K562 treated with DMSO at 1 percent for 24 hours (cell line): Measurements from ENCODE around the gene ATP5F1D. TPM values are rescaled to one million over a fixed set of nuclear protein-coding genes. Genes with fewer than 3 reads are reported as not detected.

Experiments
- total RNA-seq: library from RNA; unstranded; fragments of 300-600 nt; gene quantifications from 2 replicates; pipeline ENCODE4 v1.2.3, GENCODE V29; 2022; ENCODE audit warnings: low read depth; ENCODE audit not compliant: insufficient read depth

Gene ATP5F1D
- total RNA-seq, result 387 and 503 TPM in 2 replicates

DNA sequence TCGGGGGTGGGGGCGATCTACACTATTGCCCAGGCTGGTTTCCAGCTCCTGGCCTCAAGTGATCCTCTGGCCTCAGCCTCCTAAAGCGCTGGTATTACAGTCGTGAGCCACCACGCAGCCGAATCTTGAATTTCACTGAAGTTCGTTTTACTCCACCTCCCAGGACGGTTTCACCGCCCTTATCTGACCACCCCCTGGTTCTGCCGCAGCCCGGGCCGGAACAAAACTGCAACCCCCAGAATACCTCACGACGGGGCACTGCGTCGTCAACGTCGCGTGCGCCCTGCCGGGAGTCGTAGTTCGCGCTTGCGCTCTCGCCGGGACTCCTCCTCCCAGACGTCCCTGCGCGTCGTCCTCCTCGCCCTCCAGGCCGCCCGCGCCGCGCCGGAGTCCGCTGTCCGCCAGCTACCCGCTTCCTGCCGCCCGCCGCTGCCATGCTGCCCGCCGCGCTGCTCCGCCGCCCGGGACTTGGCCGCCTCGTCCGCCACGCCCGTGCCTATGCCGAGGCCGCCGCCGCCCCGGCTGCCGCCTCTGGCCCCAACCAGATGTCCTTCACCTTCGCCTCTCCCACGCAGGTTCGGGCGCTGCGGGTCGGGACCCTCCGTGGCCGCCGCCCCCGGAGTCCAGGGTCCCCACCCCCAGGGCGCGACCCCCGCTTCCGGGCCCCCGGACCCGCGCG, at the start of gene ATP5F1D:
TSS of gene ATP5F1D (plus strand) at position 335 of the 679 bp plus-strand sequence. CDS start at position 435, 100 bp downstream.

DNA sequence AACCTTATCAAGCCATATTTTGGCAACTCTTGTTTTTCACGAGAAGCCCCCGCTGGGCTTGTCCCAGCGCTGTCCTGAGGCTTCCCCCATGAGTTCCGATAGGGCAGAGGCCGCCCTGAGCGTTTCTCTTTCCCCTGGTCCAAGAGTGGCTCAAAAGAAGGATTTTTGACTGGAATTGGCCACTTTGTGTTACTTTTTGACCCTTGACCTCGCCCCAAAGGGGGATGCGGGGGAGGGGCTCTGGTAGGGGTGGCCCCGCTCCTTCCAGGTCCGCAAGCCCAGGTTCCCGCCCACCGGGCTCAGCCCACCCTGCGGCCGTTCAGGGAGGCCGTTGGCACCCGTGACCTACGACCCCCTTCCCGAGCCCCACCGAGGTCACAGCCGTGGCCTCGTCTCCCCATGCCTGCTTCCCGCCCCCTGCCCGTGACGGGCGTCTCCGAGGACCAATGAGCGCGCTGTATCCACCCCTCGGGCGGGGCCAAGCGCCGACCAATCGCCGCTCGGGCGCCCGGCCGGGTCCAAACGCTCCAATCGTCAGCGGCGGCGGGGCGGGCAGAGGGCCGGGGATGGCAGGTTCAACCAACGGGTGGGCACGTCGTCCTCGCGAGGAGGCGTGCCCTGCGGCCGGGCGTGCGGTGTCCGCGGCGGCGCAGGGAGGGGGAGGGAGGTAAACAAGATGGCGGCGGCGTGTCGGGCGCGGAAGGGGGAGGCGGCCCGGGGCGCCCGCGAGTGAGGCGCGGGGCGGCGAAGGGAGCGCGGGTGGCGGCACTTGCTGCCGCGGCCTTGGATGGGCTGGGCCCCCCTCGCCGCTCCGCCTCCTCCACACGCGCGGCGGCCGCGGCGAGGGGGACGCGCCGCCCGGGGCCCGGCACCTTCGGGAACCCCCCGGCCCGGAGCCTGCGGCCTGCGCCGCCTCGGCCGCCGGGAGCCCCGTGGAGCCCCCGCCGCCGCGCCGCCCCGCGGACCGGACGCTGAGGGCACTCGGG, 36.1 kb upstream of the ATP5F1D start, which contains the start of gene STK11:
TSS of gene STK11 (plus strand) at position 665 of the 986 bp plus-strand sequence. CDS start 1,136 bp downstream, outside the sequence.

DNA sequence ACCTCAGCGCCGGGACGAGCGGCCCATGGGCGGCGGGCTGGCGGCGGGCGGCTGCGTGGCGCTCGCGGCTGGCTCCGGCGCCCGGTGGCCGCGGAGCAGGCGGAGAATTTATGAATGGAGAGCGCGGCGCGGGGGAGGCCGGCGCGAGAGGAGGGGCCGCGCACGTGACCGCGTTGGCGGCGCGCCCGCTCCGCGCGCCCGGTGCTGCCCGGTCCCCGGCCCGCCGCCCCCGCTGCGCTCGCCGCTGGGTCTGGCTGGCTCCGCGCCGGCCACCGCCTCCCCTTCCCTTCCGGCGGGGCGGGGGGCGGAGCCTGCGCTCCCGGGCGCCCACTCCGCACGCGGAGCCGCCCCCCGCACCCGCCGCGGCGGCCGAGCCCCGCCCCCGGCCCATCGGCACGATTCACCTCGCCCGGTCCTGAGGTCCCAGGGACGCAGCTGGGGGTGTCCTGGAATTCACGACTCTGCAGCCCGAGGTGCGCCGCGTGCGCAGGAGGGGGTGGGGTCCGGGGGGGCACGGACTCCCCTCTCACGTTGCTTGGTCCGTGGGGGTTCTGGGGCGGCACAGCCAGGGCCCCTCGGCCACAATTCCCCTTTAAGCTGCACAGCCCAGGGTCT, 3.7 kb upstream of the ATP5F1D start, which contains the start of gene CBARP:
TSS of gene CBARP (minus strand) at position 252 of the 615 bp plus-strand sequence. CDS start 1,905 bp downstream, outside the sequence.

DNA sequence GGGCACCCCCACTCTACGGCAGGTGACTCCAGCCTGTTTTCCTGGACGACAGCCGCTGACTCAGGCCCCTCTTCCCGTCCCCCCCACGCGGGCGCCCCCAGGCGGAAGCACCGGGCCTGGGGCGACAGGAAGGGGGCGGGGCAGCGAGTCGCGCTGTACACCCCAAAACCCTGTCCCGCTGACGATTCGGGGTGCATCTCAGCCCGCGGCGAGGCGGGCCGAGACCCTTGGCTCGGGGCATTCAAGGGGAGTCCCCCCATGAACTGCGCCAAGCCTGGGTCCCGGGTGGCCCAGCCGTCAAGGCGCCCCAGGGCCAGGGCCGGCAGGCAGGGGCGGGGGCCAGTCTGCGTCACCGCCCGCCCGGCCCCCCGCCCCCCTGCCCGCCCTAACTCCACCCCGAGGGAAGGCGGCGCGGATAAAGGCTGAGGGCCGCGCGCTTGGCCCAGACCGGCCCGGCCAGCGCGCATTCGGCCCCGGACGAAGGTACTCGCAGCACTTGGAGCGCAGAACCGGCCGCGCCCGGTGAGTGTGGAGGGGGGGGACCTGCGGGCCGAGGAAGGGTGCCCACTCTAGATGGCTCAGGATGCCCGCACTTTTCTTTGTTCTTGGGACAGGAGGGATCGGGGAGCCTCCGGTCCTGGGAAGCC, 6.7 kb downstream of the ATP5F1D start, which contains the start of gene MIDN:
TSS of gene MIDN (plus strand) at position 445 of the 647 bp plus-strand sequence. CDS start 1,714 bp downstream, outside the sequence.

DNA sequence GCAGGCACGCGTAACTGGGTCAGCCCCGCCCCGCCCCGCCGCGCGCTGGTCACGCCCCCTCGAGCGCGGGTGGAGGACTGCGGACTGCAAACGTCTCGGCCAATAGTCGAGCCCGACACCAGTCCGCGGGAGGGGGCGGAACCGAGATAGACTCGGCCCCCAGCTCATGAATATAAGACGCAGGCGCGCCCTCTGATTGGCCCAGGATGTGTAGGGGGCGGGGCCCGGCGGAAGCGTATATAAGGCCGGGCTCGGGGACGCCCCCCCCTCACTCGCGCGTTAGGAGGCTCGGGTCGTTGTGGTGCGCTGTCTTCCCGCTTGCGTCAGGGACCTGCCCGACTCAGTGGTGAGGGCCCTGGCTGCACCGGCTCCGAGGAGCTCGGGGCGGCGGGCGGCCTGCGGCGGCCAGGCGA, 27.5 kb downstream of the ATP5F1D start, which contains the start of gene CIRBP:
TSS of gene CIRBP (plus strand) at position 268 of the 413 bp plus-strand sequence. CDS start 1,602 bp downstream, outside the sequence.

DNA sequence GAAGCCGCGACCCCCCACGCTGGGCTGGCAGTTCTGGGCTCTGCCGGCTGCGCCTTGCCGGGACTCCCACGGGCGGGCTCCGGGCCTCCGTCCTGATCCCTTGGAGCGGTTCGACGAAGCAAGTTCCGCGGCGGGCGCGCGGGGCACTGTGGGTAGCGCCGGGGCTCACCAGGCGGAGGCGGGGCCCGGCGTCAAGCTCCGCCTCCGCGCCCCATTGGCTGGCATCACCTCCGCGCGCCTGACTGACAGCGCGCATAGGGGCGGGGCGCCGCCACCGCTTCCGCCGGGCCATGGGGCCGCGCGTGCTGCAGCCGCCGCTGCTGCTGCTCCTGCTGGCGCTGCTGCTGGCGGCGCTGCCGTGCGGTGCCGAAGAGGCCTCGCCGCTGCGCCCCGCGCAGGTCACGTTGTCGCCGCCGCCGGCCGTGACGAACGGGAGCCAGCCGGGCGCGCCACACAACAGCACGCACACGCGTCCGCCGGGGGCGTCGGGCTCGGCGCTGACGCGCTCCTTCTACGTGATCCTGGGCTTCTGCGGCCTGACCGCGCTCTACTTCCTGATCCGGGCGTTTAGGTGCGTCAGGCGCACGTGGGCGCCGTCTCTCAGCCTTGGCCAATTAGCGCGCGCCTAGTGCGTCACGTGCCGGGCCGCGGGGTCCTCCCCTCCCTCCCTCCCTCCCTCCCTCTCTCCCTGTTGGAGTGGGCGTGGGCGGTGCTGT, 33.9 kb downstream of the ATP5F1D start, which contains the start of gene FAM174C:
TSS of gene FAM174C (plus strand) at position 271 of the 716 bp plus-strand sequence. CDS start at position 291, 20 bp downstream.

DNA sequence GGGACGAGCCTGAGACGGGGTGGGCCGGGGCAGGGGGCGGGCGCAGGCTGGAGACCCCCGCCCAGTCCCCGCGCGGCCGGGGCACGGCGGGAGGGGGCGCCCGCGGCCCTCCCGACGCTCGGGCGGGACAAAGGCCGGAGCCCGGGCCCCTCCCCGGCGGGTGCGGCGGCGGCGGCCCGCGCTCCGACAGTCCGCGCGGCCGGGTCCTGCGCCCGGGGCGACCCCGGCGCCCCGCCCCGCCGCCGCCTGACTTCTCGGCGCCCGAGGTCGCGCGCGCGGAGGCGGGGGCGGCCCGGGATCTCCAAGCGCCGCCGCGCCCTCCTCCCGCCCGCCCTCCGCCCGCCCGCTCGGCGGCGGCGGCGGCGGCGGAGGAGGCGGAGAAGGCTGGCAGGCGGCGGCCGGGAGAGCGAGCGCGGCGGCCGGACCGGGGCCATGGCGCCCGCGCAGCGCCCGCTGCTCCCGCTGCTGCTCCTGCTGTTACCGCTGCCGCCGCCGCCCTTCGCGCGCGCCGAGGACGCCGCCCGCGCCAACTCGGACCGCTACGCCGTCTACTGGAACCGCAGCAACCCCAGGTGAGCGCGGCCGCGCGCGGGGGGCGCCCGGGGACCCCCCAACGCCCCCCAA, 44.3 kb downstream of the ATP5F1D start, which contains the start of gene EFNA2:
TSS of gene EFNA2 (plus strand) at position 137 of the 624 bp plus-strand sequence. CDS start at position 433, 296 bp downstream.

Other genes starting within 250 kb of the ATP5F1D start
- 0.66 and 0.73 TPM in 2 replicates for gene GRIN3B, start 241.3 kb upstream of the ATP5F1D start, total RNA-seq
- gene TMEM259, start 220.6 kb upstream of the ATP5F1D start, total RNA-seq, result 234 and 259 TPM in 2 replicates
- not detected in 2 replicates for gene RNU6-2, start 220.2 kb upstream of the ATP5F1D start, total RNA-seq
- 103 and 109 TPM in 2 replicates for gene CNN2, start 215.1 kb upstream of the ATP5F1D start, total RNA-seq
- gene ABCA7, start 201.6 kb upstream of the ATP5F1D start, total RNA-seq, result 68.1 and 68.5 TPM in 2 replicates
- gene ARHGAP45, start 174.6 kb upstream of the ATP5F1D start, total RNA-seq, result 26.5 and 30.6 TPM in 2 replicates
- gene POLR2E, start 146.4 kb upstream of the ATP5F1D start, total RNA-seq, result 298 and 316 TPM in 2 replicates
- gene GPX4, start 137.8 kb upstream of the ATP5F1D start, total RNA-seq, result 1,084 and 1,166 TPM in 2 replicates
- 48.0 and 49.2 TPM in 2 replicates for gene SBNO2, start 67.5 kb upstream of the ATP5F1D start, total RNA-seq
- gene STK11, start 36.0 kb upstream of the ATP5F1D start, total RNA-seq, result 143 and 156 TPM in 2 replicates
- 7.1 and 10.1 TPM in 2 replicates for gene CBARP, start 3.7 kb upstream of the ATP5F1D start, total RNA-seq
- gene MIDN, start 6.8 kb downstream of the ATP5F1D start, total RNA-seq, result 68.5 and 71.2 TPM in 2 replicates
- gene CIRBP, start 27.6 kb downstream of the ATP5F1D start, total RNA-seq, result 121 and 125 TPM in 2 replicates
- gene FAM174C, start 33.8 kb downstream of the ATP5F1D start, total RNA-seq, result 76.4 and 82.4 TPM in 2 replicates
- not detected in 2 replicates for gene EFNA2, start 44.1 kb downstream of the ATP5F1D start, total RNA-seq
- 455 and 509 TPM in 2 replicates for gene NDUFS7, start 142.2 kb downstream of the ATP5F1D start, total RNA-seq
- 65.8 and 79.9 TPM in 2 replicates for gene GAMT, start 159.8 kb downstream of the ATP5F1D start, total RNA-seq
- gene DAZAP1, start 165.8 kb downstream of the ATP5F1D start, total RNA-seq, result 118 and 124 TPM in 2 replicates
- gene RPS15, start 196.6 kb downstream of the ATP5F1D start, total RNA-seq, result 5,734 and 6,329 TPM in 2 replicates
- gene APC2, start 208.4 kb downstream of the ATP5F1D start, total RNA-seq, result 0.60 and 1.2 TPM in 2 replicates
- gene C19orf25, start 237.5 kb downstream of the ATP5F1D start, total RNA-seq, result 50.2 and 55.2 TPM in 2 replicates
- gene PCSK4, start 248.6 kb downstream of the ATP5F1D start, total RNA-seq, result 4.4 and 5.7 TPM in 2 replicates
- gene REEP6, start 249.4 kb downstream of the ATP5F1D start, total RNA-seq, result 69.9 and 72.3 TPM in 2 replicates